OCI-M2 (cell line): ENCODE measurements around the gene KL.

ENCODE experiments used
- DNase-seq: peaks from one replicate; lab custom pipeline; 2025; ENCODE audit not compliant: unreplicated experiment; lab: John Stamatoyannopoulos, UW

KL gene

DNA sequence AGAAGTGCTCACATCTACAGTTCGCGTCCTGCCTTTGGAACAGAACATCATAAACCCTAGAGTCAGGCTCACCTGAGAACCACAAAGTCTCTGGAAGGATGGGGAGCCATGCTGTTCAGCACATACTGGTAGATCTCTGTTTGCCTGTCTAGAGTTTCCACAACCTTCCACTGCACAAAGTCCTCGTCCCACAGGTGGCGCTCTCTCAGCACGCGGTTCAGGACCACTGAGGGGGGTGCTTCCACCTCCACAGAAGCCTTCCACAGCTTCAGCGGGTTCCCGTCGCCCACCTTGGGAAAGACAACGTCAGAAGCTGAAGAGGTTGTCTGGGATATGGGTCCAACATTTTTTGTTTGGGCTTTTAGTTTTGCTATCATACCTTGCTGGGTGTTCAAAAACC, 93.6 kb downstream of the KL start:
- no peak for DNase-seq

DNA sequence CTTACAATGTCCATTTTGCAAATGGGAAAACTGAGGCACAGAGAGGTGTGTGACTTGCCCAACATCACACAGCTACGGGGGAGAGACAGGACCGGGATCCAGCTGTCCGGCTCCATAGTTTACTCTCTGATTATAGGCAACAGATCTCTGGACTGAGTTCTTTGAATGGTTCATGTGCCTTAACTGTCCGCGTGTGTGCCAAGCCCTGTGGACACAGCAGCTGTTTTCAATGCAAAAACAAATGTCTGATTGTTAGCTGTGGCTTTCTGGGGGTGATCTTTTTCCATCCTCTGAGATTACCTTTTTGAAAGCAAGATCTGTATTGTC, 94.1 kb downstream of the KL start:
- DNase-seq, result no peak

DNA sequence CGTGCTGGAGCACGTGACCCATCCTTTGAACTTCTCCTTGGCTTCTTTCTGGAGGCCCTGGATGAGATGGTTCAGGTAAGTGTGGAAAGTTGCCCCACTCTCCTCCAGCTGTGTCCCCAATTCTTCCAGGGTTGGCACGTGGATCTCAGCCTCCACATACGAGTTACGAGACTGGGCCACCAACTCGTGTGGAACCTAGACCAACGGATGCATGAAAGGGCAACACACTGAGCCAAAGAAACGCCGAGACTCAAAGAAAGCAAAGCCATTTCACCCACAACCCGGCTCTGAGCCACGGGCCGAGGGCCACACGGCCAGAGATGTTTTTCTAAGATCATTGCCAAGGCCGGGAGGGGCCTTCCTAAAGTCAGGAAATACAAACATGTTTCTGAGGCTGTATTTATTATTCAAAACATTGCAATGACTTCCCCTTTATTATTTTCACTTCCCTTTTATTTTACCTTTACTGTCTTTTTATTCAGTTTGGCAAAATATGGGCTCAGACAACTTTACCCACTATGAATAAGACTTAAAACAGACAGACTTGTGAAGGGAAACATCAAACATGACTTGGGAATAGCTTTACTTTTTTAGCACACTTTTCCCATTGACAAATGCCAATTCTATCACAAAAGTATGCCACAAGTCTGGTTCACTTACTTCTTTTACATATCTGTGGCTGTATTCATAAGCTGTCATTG, 94.6 kb downstream of the KL start:
- no peak for DNase-seq

DNA sequence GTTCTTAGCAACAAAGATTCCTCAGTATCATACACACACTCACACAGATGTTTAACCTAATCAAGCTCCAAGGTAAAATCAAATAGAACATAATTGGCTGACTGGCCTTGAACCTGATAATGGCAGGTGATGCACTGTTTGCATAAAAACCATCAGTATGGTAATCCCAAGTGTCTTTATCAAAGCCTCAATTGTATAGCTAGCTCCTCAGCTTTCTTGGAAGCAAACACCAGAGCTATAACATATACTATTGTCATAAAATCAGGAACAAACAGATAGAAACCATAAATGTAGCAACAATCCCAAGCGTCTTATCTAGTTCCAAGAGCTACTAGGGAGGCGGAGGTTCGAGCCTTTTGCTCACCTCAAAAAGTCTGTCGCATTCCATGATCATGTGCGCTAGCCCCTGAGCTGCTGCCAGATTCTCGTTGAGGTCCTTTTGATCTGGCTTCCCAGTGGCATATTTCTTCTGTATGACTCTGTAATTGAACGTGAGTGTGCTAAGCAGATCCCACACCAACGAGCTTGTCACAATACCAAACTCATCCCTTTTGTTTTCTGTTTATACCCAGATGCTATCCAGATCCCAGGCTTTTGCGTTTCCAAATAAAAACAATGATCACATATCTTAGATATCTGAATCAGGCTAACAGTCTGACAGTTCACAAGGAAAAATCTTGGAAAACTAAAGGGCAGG, 95.3 kb downstream of the KL start:
- DNase-seq, result no peak

DNA sequence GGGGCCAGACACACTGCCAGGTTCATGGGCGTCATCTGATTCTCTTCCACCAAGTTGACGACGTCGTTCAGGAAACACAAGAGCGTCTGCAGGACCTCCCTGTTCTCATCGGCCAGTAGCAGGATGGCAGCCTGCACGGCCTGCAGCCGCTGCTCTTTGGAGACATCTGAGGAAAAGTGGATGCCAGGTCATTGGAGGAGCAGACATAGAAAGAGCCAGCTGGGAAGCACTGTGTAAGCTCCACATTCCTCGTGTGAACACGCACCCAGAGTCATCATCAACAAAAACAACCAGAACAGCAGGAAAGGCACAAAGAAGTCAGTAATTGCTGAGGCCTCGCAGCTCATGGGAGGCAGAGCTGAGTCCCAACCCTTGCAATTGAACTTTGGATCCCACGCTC, 96.5 kb downstream of the KL start:
- DNase-seq, result no peak

DNA sequence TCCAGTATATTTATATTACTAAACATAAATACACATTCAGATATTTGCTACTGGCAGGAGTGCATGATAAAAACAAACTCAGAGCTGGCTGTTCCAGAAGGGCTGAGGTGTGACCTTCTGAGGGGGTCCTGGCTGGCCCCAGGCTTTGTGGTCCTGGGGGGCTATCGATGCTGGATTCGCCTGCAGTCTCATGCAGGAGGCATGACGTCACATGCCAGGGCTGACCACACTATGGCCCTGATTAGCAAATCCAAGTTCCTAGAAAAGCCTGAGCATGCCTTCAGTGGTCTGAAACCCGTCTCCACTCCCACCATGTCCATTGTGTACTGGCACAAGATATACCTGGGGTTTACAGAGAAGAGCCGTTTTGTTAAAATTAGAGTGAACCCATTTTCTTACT, 97.9 kb downstream of the KL start:
- no peak for DNase-seq

DNA sequence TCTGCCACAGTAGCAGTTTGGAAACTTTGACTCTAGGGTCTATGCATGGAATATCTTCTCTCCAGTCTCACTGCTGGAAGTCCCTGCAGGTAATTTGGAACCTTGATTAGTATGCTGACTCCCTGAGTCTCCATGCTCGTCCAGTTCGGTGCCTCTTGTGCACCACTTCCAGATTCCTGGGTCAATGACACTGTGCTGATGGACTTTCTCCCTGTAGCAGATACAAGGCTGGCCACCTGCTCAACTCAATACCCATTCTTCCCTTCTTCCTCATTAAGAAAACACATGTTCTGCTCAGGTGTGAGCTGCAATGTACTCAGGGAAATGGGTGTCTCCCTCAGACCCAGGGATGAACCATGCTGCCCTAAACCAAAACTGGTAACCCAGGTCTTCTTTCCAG, 99.1 kb downstream of the KL start:
- no peak for DNase-seq
